Endothelial cell of umbilical vein (primary cell): ENCODE data around the gene PIWIL4. TPM values are rescaled to one million over a fixed set of nuclear protein-coding genes. Genes with fewer than 3 reads are reported as not detected.
A peak's percentile ranks its signal among the peaks of the same experiment; 100 is the strongest.

ENCODE experiments used
- BruUV-seq: library from RNA; stranded (reverse); fragments of 400-500 nt; replicated peaks from 2 replicates; lab custom pipeline; 2021; lab: Mats Ljungman, UMichigan
- CTCF ChIA-PET: fragments of 300-600, 350-600 bp; sonication (Branson Sonifier 250); formaldehyde crosslinking; loops from one replicate; lab custom pipeline; 2021; ENCODE audit warnings: antibody characterized with exemption, inconsistent platforms; lab: Charles Lee
- POLR2A ChIA-PET: fragments of 300-600, 350-600 bp; sonication (Branson Sonifier 250); formaldehyde crosslinking; loops from one replicate; lab custom pipeline; 2021; ENCODE audit warnings: antibody characterized with exemption, inconsistent platforms; lab: Charles Lee
- DNase-seq: peaks from one replicate; pipeline ENCODE4 v3.0.0-alpha.2; 2011; ENCODE audit warnings: low read depth, low spot score
- FAIRE-seq: peaks from 2 replicates; lab custom pipeline; 2011; peaks lifted over from hg19 to GRCh38; lab: Jason Lieb, UNC
- H2AFZ ChIP-seq: 2 replicates; pipeline ENCODE4 v1.6.0; 2012; ENCODE audit warnings: low read depth, low read length, control low read depth, inconsistent platforms
- H3K27ac ChIP-seq: 2 replicates; pipeline ENCODE4 v1.5.1; 2011; ENCODE audit warnings: low read depth, mild to moderate bottlenecking, control low read depth, low read length, moderate library complexity; ENCODE audit not compliant: insufficient read depth
- H3K27me3 ChIP-seq, 2 experiments: 2 replicates each; pipeline versions ENCODE4 v1.6.0 to v1.6.1; 2011; ENCODE audit warnings: low read length in 2 of 2, mixed read lengths in 1 of 2; ENCODE audit not compliant: control insufficient read depth in 2 of 2, insufficient read depth in 2 of 2
- H3K36me3 ChIP-seq, 2 experiments: 2 replicates in 1 of 2; 3 replicates in 1 of 2; pipeline ENCODE4 v1.5.1; 2011; ENCODE audit warnings: low read length in 2 of 2, mild to moderate bottlenecking in 1 of 2, moderate library complexity in 1 of 2; ENCODE audit not compliant: control insufficient read depth in 2 of 2, insufficient read depth in 2 of 2; ENCODE audit errors: extremely low read depth in 1 of 2
- H3K4me1 ChIP-seq: 3 replicates; pipeline ENCODE4 v1.5.1; 2011; ENCODE audit warnings: mild to moderate bottlenecking, low read length; ENCODE audit not compliant: control insufficient read depth, insufficient read depth; ENCODE audit errors: extremely low read depth
- H3K4me2 ChIP-seq: 2 replicates; pipeline ENCODE4 v1.6.1; 2011; ENCODE audit warnings: low read length, control low read depth, mixed read lengths; ENCODE audit not compliant: insufficient read depth
- H3K4me3 ChIP-seq, 3 experiments: fragments of 200-600 bp in 1 of 3; sonication (generic), shearing (Covaris generic) in 1 of 3; replicated peaks in 1 of 3; 2 replicates each; pipeline ENCODE4 v1.5.1; 2011 to 2016; ENCODE audit warnings: control low read depth in 3 of 3, low read length in 3 of 3, mild to moderate bottlenecking in 2 of 3, inconsistent platforms in 1 of 3, low read depth in 1 of 3, moderate library complexity in 1 of 3; ENCODE audit not compliant: insufficient read depth in 1 of 3
- H3K79me2 ChIP-seq: 2 replicates; pipeline ENCODE4 v1.6.0; 2012; ENCODE audit warnings: low read length, inconsistent platforms; ENCODE audit not compliant: control insufficient read depth, insufficient read depth
- H3K9ac ChIP-seq: replicated peaks from 2 replicates; pipeline ENCODE3; 2011; ENCODE audit warnings: low read length, control low read depth; ENCODE audit not compliant: insufficient read depth; ENCODE audit errors: extremely low read depth
- H3K9me1 ChIP-seq: replicated peaks from 3 replicates; pipeline ENCODE4 v1.6.0; 2011; ENCODE audit warnings: mild to moderate bottlenecking, low read length; ENCODE audit not compliant: control insufficient read depth, insufficient read depth; ENCODE audit errors: extremely low read depth
- H3K9me3 ChIP-seq: replicated peaks from 2 replicates; pipeline ENCODE4 v1.5.1; 2012; ENCODE audit warnings: low read length, inconsistent platforms; ENCODE audit not compliant: control insufficient read depth, insufficient read depth
- H4K20me1 ChIP-seq: replicated peaks from 2 replicates; pipeline ENCODE3; 2011; ENCODE audit warnings: mild to moderate bottlenecking, low read length; ENCODE audit not compliant: control insufficient read depth, insufficient read depth; ENCODE audit errors: extremely low read depth
- EZH2 ChIP-seq: IDR thresholded peaks from 2 replicates; pipeline ENCODE4 v1.6.1; 2012; ENCODE audit warnings: borderline replicate concordance, low read depth, mild to moderate bottlenecking, moderate library complexity, low read length, inconsistent platforms; ENCODE audit not compliant: severe bottlenecking
- FOS ChIP-seq: IDR thresholded peaks from 2 replicates; pipeline ENCODE4 v1.6.1; 2011; ENCODE audit warnings: mild to moderate bottlenecking, low read length, moderate library complexity, borderline replicate concordance; ENCODE audit not compliant: insufficient read depth
- GATA2 ChIP-seq: IDR thresholded peaks from 2 replicates; pipeline ENCODE4 v1.7.0; 2011; ENCODE audit warnings: low read depth, mild to moderate bottlenecking, moderate library complexity, mixed read lengths, low read length; ENCODE audit not compliant: insufficient read length, insufficient read depth
- JUN ChIP-seq: IDR thresholded peaks from 2 replicates; pipeline ENCODE4 v1.6.1; 2011; ENCODE audit warnings: borderline replicate concordance, low read depth; ENCODE audit not compliant: insufficient read length, insufficient read depth
- MYC ChIP-seq: IDR thresholded peaks from one replicate; pipeline ENCODE4 v1.6.1; 2011; ENCODE audit warnings: mild to moderate bottlenecking, low read depth, low read length
- POLR2A ChIP-seq: IDR thresholded peaks from 2 replicates; pipeline ENCODE4 v1.6.1; 2012; ENCODE audit warnings: low read depth, mild to moderate bottlenecking, control low read depth, low read length
- POLR2AphosphoS5 ChIP-seq: IDR thresholded peaks from 2 replicates; pipeline ENCODE4 v1.6.1; 2012; ENCODE audit warnings: low read depth, mild to moderate bottlenecking, control low read depth, low read length, moderate library complexity; ENCODE audit not compliant: insufficient read depth
- dilution Hi-C: fragments of 300-500 bp; cut with MboI; formaldehyde crosslinking; loops from one replicate; pipeline ENCODE4 v1.15.0; 2019; ENCODE audit warnings: low sequenced_read_pairs; ENCODE audit not compliant: extremely low pct_ligation_motif_present
- intact Hi-C: fragments of 100-400 bp; cut with micrococcal nuclease; formaldehyde crosslinking; loops from one replicate; pipeline ENCODE4 v1.10.0; 2022
- polyA plus RNA-seq, 4 experiments: library from polyadenylated mRNA; depleted of rRNA in 3 of 4; stranded (reverse) in 3 of 4; unstranded in 1 of 4; fragments of >200 nt; gene quantifications; 2 replicates each; pipeline versions ENCODE4 v1.2.1 to v1.2.3, GENCODE V29; 2011 to 2012; ENCODE audit warnings: missing spikeins in 1 of 4
- total RNA-seq: library from RNA; stranded (reverse); gene quantifications from 2 replicates; pipeline ENCODE4 v1.2.3, GENCODE V29; 2021
- TF ChIP-seq, protein P1 (sequence below): IDR thresholded peaks from 2 replicates; pipeline ENCODE4 v1.6.1; 2011; ENCODE audit not compliant: insufficient read depth, insufficient read length
- TF ChIP-seq, protein P2 (sequence below), 2 donors: IDR thresholded peaks; 1 replicate in 1 of 2; 2 replicates in 1 of 2; pipeline ENCODE4 v1.5.1; 2011; ENCODE audit warnings: low read length in 2 of 2, mild to moderate bottlenecking in 2 of 2, moderate library complexity in 2 of 2, control low read depth in 1 of 2, inconsistent platforms in 1 of 2, low read depth in 1 of 2; ENCODE audit not compliant: insufficient read depth in 1 of 2; ENCODE audit errors: extremely low read depth in 1 of 2

The PIWIL4 gene
- total and polyA plus RNA-seq, 2 donors (not counting 3 experiments of a cell fraction or from before 2014, with no cell fraction given): 0.55 to 0.64 TPM

DNA sequence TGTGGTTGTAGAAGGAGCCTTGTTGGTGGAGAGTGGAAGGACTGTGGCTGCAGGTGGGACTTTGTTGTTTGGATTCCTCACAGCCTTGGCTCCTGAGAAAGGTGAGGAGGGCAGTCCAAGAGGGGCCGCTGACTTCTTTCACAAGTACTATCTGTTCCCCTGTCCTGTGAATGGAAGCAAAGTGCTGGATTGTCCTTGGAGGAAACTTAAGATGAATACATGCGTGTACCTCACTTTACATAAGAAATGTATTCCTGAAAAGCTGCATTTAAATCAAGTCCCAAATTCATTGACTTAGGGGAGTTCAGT lies 21.1 kb upstream of the PIWIL4 start:
- POLR2A ChIA-PET: no interaction called here
- DNase-seq (no peak), FAIRE-seq (no peak)
- Histone ChIP-seq H3K36me3 (no peaks in the 10 kb centered on the region), H3K4me2 (peak overlapping the region; percentile 45), H2AFZ (no peak overlapping the region), H3K27me3 (peaks cover 2 to 6% of the 10 kb centered on the region in 2 experiments), H3K9me3 (no peaks in the 10 kb centered on the region), H3K9ac (no peak overlapping the region), H3K9me1 (no peaks in the 10 kb centered on the region), H3K27ac (no peak overlapping the region), H3K79me2 (peaks cover 9% of the 10 kb centered on the region), H4K20me1 (no peaks in the 10 kb centered on the region), H3K4me1 (peaks cover 12% of the 10 kb centered on the region), H3K4me3 (no peak overlapping the region)
- intact Hi-C loops (loop anchor here (10.0 kb wide), 2 partner anchors 219 to 349 kb away; partner anchors contain the start of gene AMOTL1), dilution Hi-C loops (no loop called here)
- TSS peak; percentile 29 for BruUV-seq
- CTCF ChIA-PET: no interaction called here
- TF ChIP-seq JUN: no peak
- TF ChIP-seq POLR2A: no peak
- TF ChIP-seq GATA2: no peak
- TF ChIP-seq, protein P1, sequence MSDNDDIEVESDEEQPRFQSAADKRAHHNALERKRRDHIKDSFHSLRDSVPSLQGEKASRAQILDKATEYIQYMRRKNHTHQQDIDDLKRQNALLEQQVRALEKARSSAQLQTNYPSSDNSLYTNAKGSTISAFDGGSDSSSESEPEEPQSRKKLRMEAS: no peak
- TF ChIP-seq MYC: no peak
- no peak for TF ChIP-seq FOS
- no peak for TF ChIP-seq EZH2
- no peak for TF ChIP-seq POLR2AphosphoS5
- TF ChIP-seq, protein P2, sequence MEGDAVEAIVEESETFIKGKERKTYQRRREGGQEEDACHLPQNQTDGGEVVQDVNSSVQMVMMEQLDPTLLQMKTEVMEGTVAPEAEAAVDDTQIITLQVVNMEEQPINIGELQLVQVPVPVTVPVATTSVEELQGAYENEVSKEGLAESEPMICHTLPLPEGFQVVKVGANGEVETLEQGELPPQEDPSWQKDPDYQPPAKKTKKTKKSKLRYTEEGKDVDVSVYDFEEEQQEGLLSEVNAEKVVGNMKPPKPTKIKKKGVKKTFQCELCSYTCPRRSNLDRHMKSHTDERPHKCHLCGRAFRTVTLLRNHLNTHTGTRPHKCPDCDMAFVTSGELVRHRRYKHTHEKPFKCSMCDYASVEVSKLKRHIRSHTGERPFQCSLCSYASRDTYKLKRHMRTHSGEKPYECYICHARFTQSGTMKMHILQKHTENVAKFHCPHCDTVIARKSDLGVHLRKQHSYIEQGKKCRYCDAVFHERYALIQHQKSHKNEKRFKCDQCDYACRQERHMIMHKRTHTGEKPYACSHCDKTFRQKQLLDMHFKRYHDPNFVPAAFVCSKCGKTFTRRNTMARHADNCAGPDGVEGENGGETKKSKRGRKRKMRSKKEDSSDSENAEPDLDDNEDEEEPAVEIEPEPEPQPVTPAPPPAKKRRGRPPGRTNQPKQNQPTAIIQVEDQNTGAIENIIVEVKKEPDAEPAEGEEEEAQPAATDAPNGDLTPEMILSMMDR (IDR thresholded peaks at IDR 0.05; ENCODE audit: extremely low read depth in 1 of 2, insufficient read depth in 1 of 2, low read depth in 1 of 2, low read length in 2 of 2): no peak
